ENCODE results near the gene RABAC1.
A peak's percentile ranks its signal among the peaks of the same experiment; 100 is the strongest.

Gene RABAC1, protein sequence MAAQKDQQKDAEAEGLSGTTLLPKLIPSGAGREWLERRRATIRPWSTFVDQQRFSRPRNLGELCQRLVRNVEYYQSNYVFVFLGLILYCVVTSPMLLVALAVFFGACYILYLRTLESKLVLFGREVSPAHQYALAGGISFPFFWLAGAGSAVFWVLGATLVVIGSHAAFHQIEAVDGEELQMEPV

DNA sequence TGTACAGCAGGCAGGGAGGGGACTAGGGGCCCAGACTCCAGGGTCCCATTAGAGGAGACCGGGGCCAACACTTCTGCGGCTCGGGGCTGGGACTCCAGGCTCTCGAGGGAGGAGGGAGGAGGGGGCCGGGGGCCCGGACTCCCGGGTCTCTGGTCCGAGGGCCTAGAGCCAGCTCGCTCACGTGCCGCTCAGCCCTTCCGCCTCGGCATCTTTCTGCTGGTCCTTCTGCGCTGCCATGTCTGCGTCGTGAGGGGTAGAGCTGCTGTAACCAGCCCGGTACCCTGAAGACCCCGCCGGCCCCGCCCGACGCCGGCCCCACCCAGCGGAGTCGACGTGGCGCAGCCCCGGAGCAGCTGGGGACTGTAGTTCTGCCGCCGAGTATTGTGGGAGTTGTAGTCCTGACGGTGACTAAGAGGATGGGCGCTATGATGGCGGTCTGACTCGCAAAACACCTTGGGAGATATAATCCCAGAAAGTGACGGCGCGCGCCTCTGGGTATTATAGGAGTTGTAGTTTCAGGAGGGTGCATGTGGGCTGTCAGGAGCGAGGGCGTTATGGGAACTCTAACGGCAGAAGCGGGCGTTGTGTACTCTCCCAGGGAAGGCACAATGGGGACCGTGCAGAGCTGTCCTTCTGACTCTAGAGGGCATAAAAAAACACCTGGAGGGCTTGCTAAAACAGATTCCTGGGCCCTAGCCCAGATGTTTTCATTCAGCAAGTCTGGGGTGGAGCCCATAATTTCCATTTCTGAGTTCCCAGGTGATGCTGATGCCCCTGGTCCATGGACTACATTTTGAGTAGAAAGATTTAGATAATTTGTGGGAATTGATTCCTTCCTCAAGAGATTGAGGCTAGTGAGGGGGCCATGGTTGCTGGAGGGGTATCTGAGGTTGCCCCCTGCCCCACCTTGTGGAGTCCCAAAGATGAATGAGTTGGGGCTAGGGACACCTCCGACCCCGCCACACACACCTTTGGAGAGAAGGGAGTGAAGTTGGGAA lies at the start of gene RABAC1:
RABAC1 (minus strand) TSS at position 266 of the 998 bp plus-strand sequence; CDS start at position 237, 29 bp downstream.
- peak; percentile 41 for DNase-seq (ENCODE audit: low read depth)
- TF ChIP-seq, protein P1, sequence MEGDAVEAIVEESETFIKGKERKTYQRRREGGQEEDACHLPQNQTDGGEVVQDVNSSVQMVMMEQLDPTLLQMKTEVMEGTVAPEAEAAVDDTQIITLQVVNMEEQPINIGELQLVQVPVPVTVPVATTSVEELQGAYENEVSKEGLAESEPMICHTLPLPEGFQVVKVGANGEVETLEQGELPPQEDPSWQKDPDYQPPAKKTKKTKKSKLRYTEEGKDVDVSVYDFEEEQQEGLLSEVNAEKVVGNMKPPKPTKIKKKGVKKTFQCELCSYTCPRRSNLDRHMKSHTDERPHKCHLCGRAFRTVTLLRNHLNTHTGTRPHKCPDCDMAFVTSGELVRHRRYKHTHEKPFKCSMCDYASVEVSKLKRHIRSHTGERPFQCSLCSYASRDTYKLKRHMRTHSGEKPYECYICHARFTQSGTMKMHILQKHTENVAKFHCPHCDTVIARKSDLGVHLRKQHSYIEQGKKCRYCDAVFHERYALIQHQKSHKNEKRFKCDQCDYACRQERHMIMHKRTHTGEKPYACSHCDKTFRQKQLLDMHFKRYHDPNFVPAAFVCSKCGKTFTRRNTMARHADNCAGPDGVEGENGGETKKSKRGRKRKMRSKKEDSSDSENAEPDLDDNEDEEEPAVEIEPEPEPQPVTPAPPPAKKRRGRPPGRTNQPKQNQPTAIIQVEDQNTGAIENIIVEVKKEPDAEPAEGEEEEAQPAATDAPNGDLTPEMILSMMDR (IDR thresholded peaks at IDR 0.05; ENCODE audit: control insufficient read depth, extremely low read depth, insufficient read depth), result no peak
- peak within 1 kb of the TSS; percentile 61 for H3K4me3 ChIP-seq (ENCODE audit: low read depth, low read length)

DNA sequence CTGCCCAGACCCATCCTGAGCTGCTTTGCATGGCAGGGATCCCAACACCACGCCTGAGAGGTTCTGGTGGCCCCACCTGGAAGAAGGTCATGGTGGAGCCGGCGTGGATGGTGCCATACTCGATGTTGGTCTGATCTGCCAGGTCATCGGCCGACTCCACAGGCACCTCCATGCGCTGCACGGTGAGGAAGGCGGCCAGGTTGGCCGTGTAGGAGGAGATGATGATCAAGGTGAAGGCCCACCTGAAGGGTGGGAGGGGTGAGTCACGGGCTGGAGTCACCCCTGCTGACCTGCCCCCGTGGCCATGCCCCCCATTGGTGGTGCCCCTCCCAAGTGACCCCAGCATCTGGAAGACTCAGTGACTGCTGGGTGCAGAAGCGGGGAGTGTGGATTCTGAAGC lies 47.4 kb upstream of the RABAC1 start:
- no peak for DNase-seq (ENCODE audit: low read depth)
- no peak overlapping the region for H3K4me3 ChIP-seq (ENCODE audit: low read depth, low read length)
- TF ChIP-seq, protein P1 (IDR thresholded peaks at IDR 0.05; ENCODE audit: control insufficient read depth, extremely low read depth, insufficient read depth), result no peak

DNA sequence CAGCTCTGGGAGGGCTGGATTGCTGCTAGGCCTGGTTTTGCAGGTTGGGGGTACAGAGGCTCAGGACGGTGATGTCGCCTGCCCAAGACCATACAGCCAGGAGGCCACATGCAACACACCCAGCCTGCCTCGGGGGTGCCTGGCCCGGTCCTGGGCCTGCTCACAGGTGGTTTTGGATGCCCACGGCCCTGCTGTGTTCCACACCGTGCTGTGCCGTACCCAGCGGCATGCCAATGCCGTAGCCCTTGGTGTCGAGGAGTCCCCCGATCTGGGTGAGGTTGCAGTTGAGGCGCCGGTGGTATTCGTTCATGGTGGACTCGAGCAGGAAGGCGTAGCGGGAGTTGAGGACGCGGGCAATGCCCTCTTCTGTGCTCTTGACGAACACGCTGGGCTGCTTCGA lies 46.4 kb upstream of the RABAC1 start:
- TF ChIP-seq, protein P1 (IDR thresholded peaks at IDR 0.05; ENCODE audit: control insufficient read depth, extremely low read depth, insufficient read depth), result no peak
- no peak for DNase-seq (ENCODE audit: low read depth)
- no peak overlapping the region for H3K4me3 ChIP-seq (ENCODE audit: low read depth, low read length)

DNA sequence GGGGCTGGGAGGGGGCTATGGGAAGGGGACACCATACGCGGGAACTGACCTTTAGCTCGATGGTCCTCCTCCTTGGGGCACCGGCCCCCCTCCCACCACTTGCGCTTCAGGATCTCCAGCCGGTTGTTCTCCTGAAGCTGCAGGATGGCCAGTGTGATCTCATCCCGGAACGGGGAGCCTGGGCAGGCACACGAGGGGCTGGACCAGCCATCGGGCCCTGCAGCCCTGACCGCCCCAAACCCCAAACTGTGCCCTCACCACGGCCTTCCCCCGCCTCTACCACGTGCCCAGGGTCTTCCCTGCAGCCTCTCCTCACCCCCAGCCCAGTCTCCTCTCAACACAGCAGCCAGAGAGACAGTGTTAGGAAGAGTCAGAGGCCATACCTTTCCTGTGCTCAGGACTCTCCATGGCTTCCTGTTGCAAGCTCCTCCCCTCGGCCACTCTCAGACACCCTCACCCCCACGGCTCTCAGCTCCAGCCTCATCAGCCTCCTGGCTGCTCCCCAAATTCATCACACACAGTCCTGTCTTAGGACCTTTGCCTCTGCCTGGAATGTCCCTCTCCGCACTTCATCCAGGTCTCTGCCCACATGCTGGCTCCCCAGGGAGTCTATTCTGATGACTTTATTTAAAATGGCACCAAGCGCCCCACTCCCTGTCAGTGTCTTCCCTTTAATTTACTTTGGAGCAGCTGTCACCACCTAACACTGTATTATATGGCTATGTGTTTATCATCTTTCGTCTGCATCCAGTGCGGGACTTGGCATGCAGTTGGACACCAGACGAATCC lies 44.6 kb upstream of the RABAC1 start:
- no peak for DNase-seq (ENCODE audit: low read depth)
- H3K4me3 ChIP-seq (ENCODE audit: low read depth, low read length), result no peak overlapping the region
- TF ChIP-seq, protein P1 (IDR thresholded peaks at IDR 0.05; ENCODE audit: control insufficient read depth, extremely low read depth, insufficient read depth), result no peak

DNA sequence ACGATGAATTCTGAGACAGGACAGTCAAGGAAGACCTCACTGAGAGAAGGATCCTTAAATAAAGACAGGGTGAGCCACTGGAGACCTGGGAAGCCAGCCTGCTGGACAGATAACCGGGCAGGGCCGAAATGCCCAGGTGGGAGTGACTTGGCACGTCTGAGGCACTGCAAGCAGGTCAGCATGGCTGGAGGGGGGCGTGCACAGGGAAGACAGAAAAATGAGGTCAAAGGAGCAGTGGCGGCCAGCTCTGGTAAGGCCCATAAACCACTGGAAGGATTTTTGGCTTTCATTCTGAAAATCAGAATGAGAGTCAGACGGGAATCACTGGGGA lies 40.7 kb upstream of the RABAC1 start:
- no peak overlapping the region for H3K4me3 ChIP-seq (ENCODE audit: low read depth, low read length)
- TF ChIP-seq, protein P1 (IDR thresholded peaks at IDR 0.05; ENCODE audit: control insufficient read depth, extremely low read depth, insufficient read depth), result no peak
- DNase-seq (ENCODE audit: low read depth), result no peak

DNA sequence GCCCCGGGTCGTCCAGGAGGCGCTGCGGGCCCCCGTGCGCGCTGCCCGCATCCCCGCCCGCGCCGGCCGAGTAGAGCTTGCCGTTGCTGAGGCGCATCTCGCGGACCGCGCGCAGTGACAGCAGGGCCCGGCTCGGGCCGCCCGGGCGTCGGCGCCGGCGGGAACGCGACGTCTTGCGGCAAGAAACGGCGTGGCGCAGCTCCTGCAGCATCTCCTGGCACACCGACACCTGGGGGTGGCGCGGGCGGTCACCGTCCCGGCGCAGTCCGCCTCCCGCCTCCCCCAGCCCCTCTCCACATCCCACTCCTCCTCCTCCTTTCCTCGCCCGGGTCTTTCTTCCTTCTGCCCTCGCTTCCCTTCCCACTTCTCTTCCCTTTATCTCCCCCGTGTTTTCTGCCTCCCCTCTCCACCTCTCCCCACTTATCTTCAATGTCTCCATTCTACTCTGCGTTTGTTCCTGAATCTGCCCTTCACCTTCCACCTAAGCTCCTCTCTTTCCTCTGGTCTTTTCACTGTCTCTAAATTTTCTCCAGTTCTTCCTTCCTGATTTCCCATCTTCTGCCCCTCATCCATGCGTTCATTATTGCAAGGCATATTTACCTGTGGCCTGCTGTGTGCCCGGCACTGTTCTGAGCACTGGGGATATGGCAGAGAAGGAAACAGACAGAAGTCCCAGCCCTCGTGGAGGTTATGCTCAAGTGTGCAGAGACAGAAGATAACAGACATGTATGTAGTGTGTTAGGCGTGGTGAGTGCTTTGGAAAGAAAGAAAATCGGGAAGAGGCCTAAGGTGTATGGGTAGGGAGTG lies 40.2 kb upstream of the RABAC1 start:
- TF ChIP-seq, protein P1 (IDR thresholded peaks at IDR 0.05; ENCODE audit: control insufficient read depth, extremely low read depth, insufficient read depth), result no peak
- H3K4me3 ChIP-seq (ENCODE audit: low read depth, low read length), result no peak overlapping the region
- no peak for DNase-seq (ENCODE audit: low read depth)

All from LNCaP clone FGC (cell line).